GM12878 (cell line): ENCODE results near the gene SKA3. TPM values are rescaled to one million over a fixed set of nuclear protein-coding genes. Genes with fewer than 3 reads are reported as not detected.
"Not testable (repeated sequence)": the region's sequence is repeated elsewhere in the genome, so short reads cannot be mapped to it uniquely, and the experiment has no call there.

Source experiments
- ATAC-seq: fragments of 200-7000 bp; cut with Tn5 transposase; 3 replicates; pipeline ENCODE4 v1.9.1; 2020; ENCODE audit warnings: mild to moderate bottlenecking, moderate library complexity
- BruUV-seq: library from RNA; stranded (reverse); fragments of 400-500 nt; replicated peaks from 2 replicates; lab custom pipeline; 2021; lab: Mats Ljungman, UMichigan
- CTCF ChIA-PET: fragments of 300-600 bp; sonication (Branson Sonifier 250); formaldehyde crosslinking; extraction: SDS; loops from one replicate; lab custom pipeline; 2021; ENCODE audit warnings: inconsistent platforms; lab: Yijun Ruan, JAX
- POLR2A ChIA-PET: fragments of 350-600 bp; formaldehyde crosslinking; extraction: SDS; loops from one replicate; lab custom pipeline; 2021; ENCODE audit warnings: inconsistent platforms; lab: Charles Lee
- RAD21 ChIA-PET: fragments of 300-600 bp; sonication (Branson Sonifier 250); formaldehyde crosslinking; loops from one replicate; lab custom pipeline; 2023; ENCODE audit warnings: antibody characterized with exemption; ENCODE audit not compliant: unreplicated experiment; lab: Charles Lee
- SMC1A ChIA-PET: fragments of 300-600 bp; sonication (Branson Sonifier 250); formaldehyde crosslinking; loops from one replicate; lab custom pipeline; 2023; ENCODE audit not compliant: unreplicated experiment, uncharacterized antibody; lab: Charles Lee
- DNase-seq: peaks from one replicate; pipeline ENCODE4 v3.0.0-alpha.2; 2011; ENCODE audit warnings: low read depth, low spot score
- FAIRE-seq: peaks from 3 replicates; lab custom pipeline; 2011; peaks lifted over from hg19 to GRCh38; lab: Jason Lieb, UNC
- H2AFZ ChIP-seq: 2 replicates; pipeline ENCODE4 v1.6.0; 2011; ENCODE audit warnings: low read depth, low read length, control low read depth; ENCODE audit not compliant: control insufficient read depth
- H3K27ac ChIP-seq: 2 replicates; pipeline ENCODE4 v1.5.1; 2011; ENCODE audit warnings: control low read depth; ENCODE audit not compliant: control insufficient read depth, insufficient read depth
- H3K27me3 ChIP-seq, 2 experiments: replicated peaks in 1 of 2; 2 replicates each; pipeline versions ENCODE4 v1.6.0 to v1.6.1; 2011; ENCODE audit warnings: low read length in 1 of 2; ENCODE audit not compliant: control insufficient read depth in 2 of 2, insufficient read depth in 2 of 2
- H3K36me3 ChIP-seq, 2 experiments: 2 replicates each; pipeline ENCODE4 v1.5.1; 2011; ENCODE audit warnings: low read length in 1 of 2; ENCODE audit not compliant: control insufficient read depth in 2 of 2, insufficient read depth in 2 of 2
- H3K4me1 ChIP-seq: 2 replicates; pipeline ENCODE4 v1.6.1; 2011; ENCODE audit warnings: mild to moderate bottlenecking, low read length, moderate library complexity, mixed read lengths; ENCODE audit not compliant: control insufficient read depth, insufficient read depth
- H3K4me2 ChIP-seq: 2 replicates; pipeline ENCODE4 v1.6.0; 2011; ENCODE audit warnings: control low read depth; ENCODE audit not compliant: control insufficient read depth, insufficient read depth
- H3K4me3 ChIP-seq: fragments of 200-600 bp; sonication (generic); 2 replicates; pipeline ENCODE4 v1.5.1; 2016
- H3K79me2 ChIP-seq: 2 replicates; pipeline ENCODE4 v1.6.0; 2011; ENCODE audit warnings: low read length; ENCODE audit not compliant: control insufficient read depth, insufficient read depth
- H3K9ac ChIP-seq: 2 replicates; pipeline ENCODE4 v1.8.0; 2011; ENCODE audit warnings: low read length, control low read depth, mixed read lengths; ENCODE audit not compliant: control insufficient read depth, insufficient read depth
- H3K9me3 ChIP-seq: replicated peaks from 3 replicates; pipeline ENCODE4 v1.5.1; 2011; ENCODE audit warnings: mild to moderate bottlenecking, low read length; ENCODE audit not compliant: control insufficient read depth, insufficient read depth
- H4K20me1 ChIP-seq: 2 replicates; pipeline ENCODE4 v1.6.0; 2011; ENCODE audit not compliant: control insufficient read depth, insufficient read depth
- NBN ChIP-seq: fragments of 450-650 bp; IDR thresholded peaks from 2 replicates; pipeline ENCODE4 v1.6.1; 2016
- SP1 ChIP-seq: IDR thresholded peaks from one replicate; pipeline ENCODE4 v1.6.1; 2011; ENCODE audit warnings: low read depth, low read length
- SPI1 ChIP-seq: IDR thresholded peaks from 2 replicates; pipeline ENCODE4 v1.6.1; 2011; ENCODE audit warnings: low read depth, mild to moderate bottlenecking, low read length, moderate library complexity, borderline replicate concordance; ENCODE audit not compliant: insufficient read depth
- SREBF2 ChIP-seq: IDR thresholded peaks from 2 replicates; pipeline ENCODE4 v1.6.1; 2012; ENCODE audit warnings: mild to moderate bottlenecking, low read length
- WRNIP1 ChIP-seq: IDR thresholded peaks from 2 replicates; pipeline ENCODE4 v1.6.1; 2011; ENCODE audit warnings: low read depth, low read length, improper control_type of control experiment, borderline replicate concordance
- ZNF687 ChIP-seq: fragments of 450-650 bp; IDR thresholded peaks from 2 replicates; pipeline ENCODE4 v1.6.1; 2017; ENCODE audit warnings: mild to moderate bottlenecking, moderate library complexity
- WGBS: methylation state at CpG from one replicate; pipeline ENCODE4 v1.1.6; 2016; ENCODE audit warnings: low lambda C conversion rate; ENCODE audit not compliant: insufficient replicate concordance, insufficient coverage; ENCODE audit errors: missing lambda C conversion rate; 5-methylcytosine and 5-hydroxymethylcytosine counted together
- in situ Hi-C: fragments of 300-500 bp; cut with MboI; formaldehyde crosslinking; loops from 9 replicates; pipeline ENCODE4 v1.14.3; 2018; ENCODE audit warnings: mixed read lengths
- intact Hi-C: fragments of 100-400 bp; cut with micrococcal nuclease; formaldehyde crosslinking; loops from one replicate; pipeline ENCODE4 v1.14.2; 2022; ENCODE audit not compliant: unreplicated experiment
- polyA plus RNA-seq, 11 experiments: library from polyadenylated mRNA; depleted of rRNA in 4 of 11; unstranded in 6 of 11; stranded (reverse) in 5 of 11; fragments of >200 nt; fragmentation: Nextera tagmentation in 4 of 11; fragmentation: Illumina TruSeq in 1 of 11; extraction: Ambion mirVana in 4 of 11; extraction: Trizol in 1 of 11; gene quantifications; 1 replicate in 1 of 11; 2 replicates in 10 of 11; pipeline versions ENCODE4 v1.2.1 to v1.2.3, GENCODE V29; 2011 to 2016; ENCODE audit warnings: inconsistent platforms in 2 of 11, missing spikeins in 2 of 11, low read depth in 1 of 11
- total RNA-seq, 4 experiments: library from RNA; depleted of rRNA in 3 of 4; stranded (reverse); fragments of >200 nt in 3 of 4; fragmentation: Illumina TruSeq in 1 of 4; extraction: Trizol in 1 of 4; gene quantifications; 2 replicates each; pipeline versions ENCODE4 v1.2.1 to v1.2.3, GENCODE V29; 2013 to 2021

Gene SKA3
- total and polyA plus RNA-seq, 10 of the 15 experiments (the other 5 are each of a cell fraction or from before 2014, with no cell fraction given) = 13.5 to 69.7 (median 26.3) TPM

GRCh38 chr13:21221268-21221667 is 44.9 kb upstream of the SKA3 start (continued):
- TF ChIP-seq NBN (no peak), SREBF2 (no peak), WRNIP1 (no peak), SP1 (no peak), ZNF687 (no peak)

GRCh38 chr13:21219716-21220115 is 43.4 kb upstream of the SKA3 start:
- DNase-seq, H3K27me3 ChIP-seq, FAIRE-seq, H3K9ac ChIP-seq, intact Hi-C loops, H3K79me2 ChIP-seq, H3K4me3 ChIP-seq, H3K27ac ChIP-seq, H3K36me3 ChIP-seq, POLR2A ChIA-PET, H2AFZ ChIP-seq, BruUV-seq, H3K9me3 ChIP-seq, H4K20me1 ChIP-seq, in situ Hi-C loops: not testable (repeated sequence)
- peaks cover 16% of the 10 kb centered on the region for H3K4me1 ChIP-seq
- ChIA-PET SMC1A (interaction anchor here (1.0 to 2.9 kb wide), 2 partner anchors 14 to 26 kb away, joined by 3 to 8 read pairs; no protein-coding TSS in a partner anchor), CTCF (interaction anchor here (1.4 to 1.8 kb wide), 2 partner anchors 88 to 276 kb away, joined by 3 to 4 read pairs; no protein-coding TSS in a partner anchor), RAD21 (interaction anchor here (1.0 to 1.5 kb wide), 2 partner anchors 8 to 43 kb away, joined by 3 to 6 read pairs; partner anchors contain the start of genes MRPL57 and SKA3)
- peak; percentile 21; the same call in 1 of the 2 replicates for TF ChIP-seq SPI1
- 0 out of 3 replicates have a peak, but pooled peaks have one; percentile 11 for ATAC-seq
- 59% methylated on average over 3 of the region's 3 CpGs for WGBS
- 0 out of 2 replicates have a peak overlapping the region, but pooled peaks have one; percentile 63 for H3K4me2 ChIP-seq
